ENCODE data around the gene PLCH2. TPM values are rescaled to one million over a fixed set of nuclear protein-coding genes. Genes with fewer than 3 reads are reported as not detected.

PLCH2 gene
- total RNA-seq, 5 donors from 2014 or later (not counting 1 experiment from before 2014, with no cell fraction given): 20.2 to 59.1 (median 27.9) TPM

DNA sequence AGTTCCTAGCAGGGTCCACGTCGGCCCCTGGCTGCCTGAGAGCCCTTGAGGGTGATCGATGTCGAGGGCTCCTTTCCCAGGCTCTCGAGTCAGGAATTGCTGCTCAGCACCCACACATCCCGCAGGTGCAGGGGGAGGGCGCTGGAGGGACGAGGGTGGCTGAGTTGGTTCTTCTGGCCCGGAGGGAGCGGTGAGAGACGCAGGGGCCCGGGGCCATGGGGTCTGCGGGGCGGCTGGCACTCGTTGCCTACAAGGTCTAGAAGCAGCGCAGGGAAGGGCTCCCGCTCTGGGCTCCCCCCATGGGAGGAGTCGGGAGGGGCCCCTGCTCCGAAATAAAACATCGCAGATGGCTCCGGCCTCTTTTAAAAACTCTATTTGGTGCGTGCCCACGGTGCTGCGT is 32.1 kb downstream of the PLCH2 start:
- peaks cover 0 to 4% of the 10 kb centered on the region in 2 experiments for H3K4me1 ChIP-seq (ENCODE audit: control insufficient read depth in 1 of 2, extremely low read depth in 1 of 2, insufficient read depth in 2 of 2, low read length in 2 of 2)
- H3K9me3 Mint-ChIP-seq: no peaks in the 10 kb centered on the region
- H3K4me3 Mint-ChIP-seq: no peak overlapping the region
- H3K36me3 Mint-ChIP-seq: peaks cover 12% of the 10 kb centered on the region
- no peak overlapping the region for H3K27ac Mint-ChIP-seq
- H3K4me3 ChIP-seq (ENCODE audit: control insufficient read depth in 1 of 2, extremely low read depth in 1 of 2, low read length in 1 of 2): no peak overlapping the region
- WGBS (ENCODE audit: insufficient coverage): 91% methylated on average over 16 of the region's 24 CpGs
- H3K27me3 ChIP-seq (replicated peaks in 1 of 2; ENCODE audit: control insufficient read depth in 2 of 2, extremely low read depth in 1 of 2, insufficient read depth in 2 of 2, low read length in 1 of 2): no peaks in the 10 kb centered on the region
- H3K9me3 ChIP-seq: no peaks in the 10 kb centered on the region
- H3K27me3 Mint-ChIP-seq: no peaks in the 10 kb centered on the region
- ATAC-seq (replicated peaks in 1 of 4) (no peak), DNase-seq (no peak)
- CTCF ChIA-PET: no interaction called here
- POLR2A ChIA-PET: no interaction called here
- H3K36me3 ChIP-seq (ENCODE audit: control insufficient read depth in 2 of 2, extremely low read depth in 1 of 2, insufficient read depth in 1 of 2, low read length in 1 of 2): peaks cover 15 to 49% of the 10 kb centered on the region in 2 donors
- no peaks in the 10 kb centered on the region for H3K4me1 Mint-ChIP-seq
- H3K27ac ChIP-seq (ENCODE audit: low read length): no peak overlapping the region

DNA sequence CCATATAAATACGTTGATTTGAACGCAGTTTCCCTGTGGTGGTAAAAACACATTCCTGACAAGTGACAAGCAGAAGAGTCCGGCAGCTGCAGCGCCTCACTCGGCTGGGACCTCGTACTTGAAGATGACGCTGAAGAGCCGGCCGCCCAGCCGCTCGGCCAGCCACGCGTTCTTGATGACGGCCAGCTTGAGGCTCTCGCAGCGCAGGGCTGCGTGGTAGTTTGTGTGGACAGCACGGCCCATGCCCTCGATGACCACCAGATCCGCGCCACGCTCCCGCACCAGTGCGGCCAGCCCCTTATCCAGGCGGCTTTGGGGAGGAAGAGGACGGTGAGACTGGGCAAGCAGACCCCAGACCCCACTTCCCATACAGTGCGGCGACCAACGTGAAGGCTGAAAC is 32.7 kb downstream of the PLCH2 start:
- DNase-seq (no peak), ATAC-seq (replicated peaks in 1 of 4) (no peak)
- Histone ChIP-seq H3K4me1 (ENCODE audit: control insufficient read depth in 1 of 2, extremely low read depth in 1 of 2, insufficient read depth in 2 of 2, low read length in 2 of 2) (peaks cover 0 to 4% of the 10 kb centered on the region in 2 experiments), H3K36me3 (ENCODE audit: control insufficient read depth in 2 of 2, extremely low read depth in 1 of 2, insufficient read depth in 1 of 2, low read length in 1 of 2) (peaks cover 19 to 55% of the 10 kb centered on the region in 2 donors), H3K27ac (ENCODE audit: low read length) (no peak overlapping the region), H3K9me3 (no peaks in the 10 kb centered on the region), H3K27me3 (replicated peaks in 1 of 2; ENCODE audit: control insufficient read depth in 2 of 2, extremely low read depth in 1 of 2, insufficient read depth in 2 of 2, low read length in 1 of 2) (no peaks in the 10 kb centered on the region), H3K4me3 (ENCODE audit: control insufficient read depth in 1 of 2, extremely low read depth in 1 of 2, low read length in 1 of 2) (no peak overlapping the region)
- no peaks in the 10 kb centered on the region for H3K4me1 Mint-ChIP-seq
- no peak overlapping the region for H3K4me3 Mint-ChIP-seq
- WGBS (ENCODE audit: insufficient coverage): 96% methylated on average over 21 of the region's 29 CpGs
- peaks cover 12% of the 10 kb centered on the region for H3K36me3 Mint-ChIP-seq
- ChIA-PET CTCF (no interaction called here), POLR2A (no interaction called here)
- no peak overlapping the region for H3K27ac Mint-ChIP-seq
- H3K9me3 Mint-ChIP-seq: no peaks in the 10 kb centered on the region
- H3K27me3 Mint-ChIP-seq: no peaks in the 10 kb centered on the region

DNA sequence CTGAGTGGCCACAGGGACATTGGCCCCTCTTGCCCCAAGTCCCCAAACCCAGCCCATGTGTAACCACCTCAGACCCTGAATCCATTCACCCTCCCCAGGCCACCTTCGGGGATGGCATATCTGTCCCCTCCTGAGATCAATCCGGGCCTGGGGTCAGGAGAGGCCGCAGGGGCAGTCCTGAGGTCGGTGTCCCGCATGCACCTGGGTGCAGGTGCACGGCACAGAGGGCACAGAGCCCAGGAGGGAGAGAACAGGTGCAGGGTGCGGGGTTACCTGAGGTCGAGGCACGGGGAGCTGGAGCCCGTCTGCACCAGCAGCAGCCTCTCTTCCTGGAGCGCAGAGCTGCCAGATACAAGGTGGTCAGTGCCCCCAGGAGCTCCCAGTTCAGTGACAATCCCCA is 33.5 kb downstream of the PLCH2 start:
- Histone ChIP-seq H3K27ac (ENCODE audit: low read length) (no peak overlapping the region), H3K9me3 (no peaks in the 10 kb centered on the region), H3K27me3 (replicated peaks in 1 of 2; ENCODE audit: control insufficient read depth in 2 of 2, extremely low read depth in 1 of 2, insufficient read depth in 2 of 2, low read length in 1 of 2) (no peaks in the 10 kb centered on the region), H3K4me1 (ENCODE audit: control insufficient read depth in 1 of 2, extremely low read depth in 1 of 2, insufficient read depth in 2 of 2, low read length in 2 of 2) (peaks cover 0 to 4% of the 10 kb centered on the region in 2 experiments), H3K36me3 (ENCODE audit: control insufficient read depth in 2 of 2, extremely low read depth in 1 of 2, insufficient read depth in 1 of 2, low read length in 1 of 2) (peaks cover 24 to 61% of the 10 kb centered on the region in 2 donors), H3K4me3 (ENCODE audit: control insufficient read depth in 1 of 2, extremely low read depth in 1 of 2, low read length in 1 of 2) (no peak overlapping the region)
- H3K4me3 Mint-ChIP-seq: no peak overlapping the region
- ATAC-seq (replicated peaks in 1 of 4): no peak
- H3K4me1 Mint-ChIP-seq: no peaks in the 10 kb centered on the region
- no peak overlapping the region for H3K27ac Mint-ChIP-seq
- peaks cover 12% of the 10 kb centered on the region for H3K36me3 Mint-ChIP-seq
- H3K27me3 Mint-ChIP-seq: no peaks in the 10 kb centered on the region
- POLR2A ChIA-PET: no interaction called here
- no peak for DNase-seq
- 95% methylated on average over 8 of the region's 11 CpGs for WGBS (ENCODE audit: insufficient coverage)
- no peaks in the 10 kb centered on the region for H3K9me3 Mint-ChIP-seq
- CTCF ChIA-PET: no interaction called here

DNA sequence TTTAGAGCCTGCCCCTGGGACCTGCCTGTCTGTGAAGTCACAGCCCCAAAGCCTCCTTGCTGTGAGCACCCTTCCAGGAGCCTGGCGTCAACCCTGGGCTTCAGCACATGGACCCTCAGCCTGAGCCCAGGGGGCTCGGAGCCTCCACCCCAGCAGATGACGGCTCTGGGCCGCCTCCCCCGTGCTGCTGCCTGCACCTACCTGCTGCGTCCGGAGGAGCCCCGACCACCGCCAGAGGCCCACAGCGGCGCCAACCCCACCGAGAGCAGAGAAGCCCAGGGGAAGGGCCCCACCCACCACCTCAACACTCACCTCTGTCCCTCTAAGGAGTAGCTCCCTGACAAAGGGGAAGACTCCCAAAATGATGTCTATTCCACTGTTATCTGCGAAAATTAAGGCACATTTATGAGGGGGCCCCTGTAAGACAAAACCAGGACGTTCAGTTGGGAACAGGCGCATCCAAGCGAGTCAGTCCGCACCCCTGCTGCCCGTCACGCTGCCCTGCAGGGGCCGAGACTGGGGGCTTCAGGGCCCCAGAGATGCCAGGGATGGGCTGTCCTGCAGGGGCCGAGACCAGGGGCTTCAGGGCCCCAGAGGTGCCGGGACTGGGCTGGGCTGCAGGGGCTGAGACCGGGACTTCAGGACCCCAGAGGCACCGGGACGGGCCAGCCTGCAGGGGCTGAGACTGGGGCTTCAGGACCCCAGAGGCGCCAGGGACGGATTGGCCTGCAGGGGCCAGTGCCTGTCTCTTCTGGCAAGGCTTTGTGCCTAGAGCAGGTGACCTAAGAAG is 34.5 kb downstream of the PLCH2 start:
- ATAC-seq (replicated peaks in 1 of 4): no peak
- Mint-ChIP-seq H3K27me3 (no peaks in the 10 kb centered on the region), H3K27ac (no peak overlapping the region), H3K4me3 (no peak overlapping the region), H3K4me1 (no peaks in the 10 kb centered on the region), H3K9me3 (no peaks in the 10 kb centered on the region), H3K36me3 (peaks cover 12% of the 10 kb centered on the region)
- no peak for DNase-seq
- WGBS (ENCODE audit: insufficient coverage): 95% methylated on average over 27 of the region's 27 CpGs
- H3K9me3 ChIP-seq: no peaks in the 10 kb centered on the region
- H3K27me3 ChIP-seq (replicated peaks in 1 of 2; ENCODE audit: control insufficient read depth in 2 of 2, extremely low read depth in 1 of 2, insufficient read depth in 2 of 2, low read length in 1 of 2): no peaks in the 10 kb centered on the region
- CTCF ChIA-PET: no interaction called here
- no peak overlapping the region for H3K27ac ChIP-seq (ENCODE audit: low read length)
- POLR2A ChIA-PET: no interaction called here
- peaks cover 27 to 69% of the 10 kb centered on the region in 2 donors for H3K36me3 ChIP-seq (ENCODE audit: control insufficient read depth in 2 of 2, extremely low read depth in 1 of 2, insufficient read depth in 1 of 2, low read length in 1 of 2)
- peaks cover 0 to 4% of the 10 kb centered on the region in 2 experiments for H3K4me1 ChIP-seq (ENCODE audit: control insufficient read depth in 1 of 2, extremely low read depth in 1 of 2, insufficient read depth in 2 of 2, low read length in 2 of 2)
- H3K4me3 ChIP-seq (ENCODE audit: control insufficient read depth in 1 of 2, extremely low read depth in 1 of 2, low read length in 1 of 2): no peak overlapping the region

DNA sequence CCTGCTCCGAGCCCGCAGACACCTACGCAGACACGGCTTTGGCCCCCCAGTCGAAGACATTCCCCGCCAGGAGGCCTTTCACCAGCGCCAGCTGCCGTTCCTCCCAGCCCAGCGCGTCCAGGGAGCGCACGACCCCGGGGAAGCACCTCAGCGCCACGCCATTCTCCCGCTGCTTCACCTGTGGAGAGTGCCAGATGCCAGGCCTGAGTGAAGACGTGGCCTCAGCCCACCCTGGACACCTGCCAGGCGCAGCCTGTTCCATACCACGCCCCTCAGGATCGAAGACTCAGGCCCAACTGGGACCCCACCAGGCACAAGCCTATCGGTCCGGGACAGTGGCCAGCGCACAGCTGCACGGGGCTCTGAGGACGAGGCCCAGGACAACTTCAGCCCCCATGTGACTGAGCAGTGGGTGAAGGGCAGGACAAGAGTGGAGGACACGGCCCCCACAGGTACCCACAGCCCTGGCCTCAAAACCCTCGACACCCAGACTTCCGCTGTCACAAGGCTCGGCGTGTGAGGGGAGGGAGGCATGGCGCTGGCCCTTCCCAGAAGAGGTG is 36.9 kb downstream of the PLCH2 start:
- ATAC-seq (replicated peaks in 1 of 4) (no peak), DNase-seq (no peak)
- H3K36me3 Mint-ChIP-seq: peaks cover 20% of the 10 kb centered on the region
- Histone ChIP-seq H3K36me3 (ENCODE audit: control insufficient read depth in 2 of 2, extremely low read depth in 1 of 2, insufficient read depth in 1 of 2, low read length in 1 of 2) (peaks cover 36 to 90% of the 10 kb centered on the region in 2 donors), H3K9me3 (no peaks in the 10 kb centered on the region), H3K4me3 (ENCODE audit: control insufficient read depth in 1 of 2, extremely low read depth in 1 of 2, low read length in 1 of 2) (no peak overlapping the region), H3K27me3 (replicated peaks in 1 of 2; ENCODE audit: control insufficient read depth in 2 of 2, extremely low read depth in 1 of 2, insufficient read depth in 2 of 2, low read length in 1 of 2) (no peaks in the 10 kb centered on the region), H3K4me1 (ENCODE audit: control insufficient read depth in 1 of 2, extremely low read depth in 1 of 2, insufficient read depth in 2 of 2, low read length in 2 of 2) (no peaks in the 10 kb centered on the region), H3K27ac (ENCODE audit: low read length) (no peak overlapping the region)
- ChIA-PET CTCF (no interaction called here), POLR2A (no interaction called here)
- no peaks in the 10 kb centered on the region for H3K9me3 Mint-ChIP-seq
- WGBS (ENCODE audit: insufficient coverage): 96% methylated on average over 28 of the region's 31 CpGs
- H3K27ac Mint-ChIP-seq: no peak overlapping the region
- no peak overlapping the region for H3K4me3 Mint-ChIP-seq
- H3K27me3 Mint-ChIP-seq: no peaks in the 10 kb centered on the region
- H3K4me1 Mint-ChIP-seq: no peaks in the 10 kb centered on the region

DNA sequence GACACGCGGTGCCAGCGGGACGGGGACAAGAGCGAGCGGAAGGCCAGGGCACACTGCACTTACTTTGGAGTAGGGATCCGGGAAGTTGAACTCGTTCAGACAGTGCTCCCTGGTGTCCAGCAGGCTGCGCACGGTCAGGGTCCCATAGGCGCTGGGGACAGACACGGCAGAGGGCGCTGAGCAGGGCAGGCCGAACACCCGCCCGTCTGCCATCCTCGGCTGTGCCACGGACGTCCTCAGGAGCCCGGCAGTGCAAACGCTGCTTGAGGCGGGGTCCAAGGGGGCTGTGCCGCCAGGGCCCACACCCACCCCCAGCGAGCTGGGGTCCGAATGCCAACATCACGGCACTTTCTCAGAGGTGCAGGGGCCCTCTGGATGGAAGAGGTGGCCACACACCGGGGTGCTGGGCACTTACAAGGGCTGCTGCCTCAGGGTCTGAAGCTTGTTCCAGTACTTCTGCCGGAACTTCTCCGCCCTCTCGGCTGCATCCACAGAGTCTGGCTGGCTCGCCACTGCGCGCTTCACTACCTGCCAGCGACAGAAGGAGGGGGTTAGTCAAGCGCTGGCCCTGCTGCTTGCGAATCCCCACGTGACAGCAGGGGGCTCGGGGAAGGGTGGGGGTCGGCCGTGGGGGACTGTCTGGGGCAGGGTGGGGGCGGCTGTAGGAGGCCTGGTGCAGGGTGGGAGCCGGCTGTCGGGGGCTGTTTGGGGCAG is 38.0 kb downstream of the PLCH2 start:
- Histone ChIP-seq H3K4me1 (ENCODE audit: control insufficient read depth in 1 of 2, extremely low read depth in 1 of 2, insufficient read depth in 2 of 2, low read length in 2 of 2) (no peaks in the 10 kb centered on the region), H3K9me3 (no peaks in the 10 kb centered on the region), H3K27me3 (replicated peaks in 1 of 2; ENCODE audit: control insufficient read depth in 2 of 2, extremely low read depth in 1 of 2, insufficient read depth in 2 of 2, low read length in 1 of 2) (no peaks in the 10 kb centered on the region), H3K27ac (ENCODE audit: low read length) (no peak overlapping the region), H3K36me3 (ENCODE audit: control insufficient read depth in 2 of 2, extremely low read depth in 1 of 2, insufficient read depth in 1 of 2, low read length in 1 of 2) (peaks cover 42 to 95% of the 10 kb centered on the region in 2 donors), H3K4me3 (ENCODE audit: control insufficient read depth in 1 of 2, extremely low read depth in 1 of 2, low read length in 1 of 2) (no peak overlapping the region)
- no peaks in the 10 kb centered on the region for H3K27me3 Mint-ChIP-seq
- DNase-seq: no peak
- H3K9me3 Mint-ChIP-seq: no peaks in the 10 kb centered on the region
- no peaks in the 10 kb centered on the region for H3K4me1 Mint-ChIP-seq
- H3K36me3 Mint-ChIP-seq: peaks cover 23% of the 10 kb centered on the region
- WGBS (ENCODE audit: insufficient coverage): 98% methylated on average over 30 of the region's 43 CpGs
- ChIA-PET CTCF (no interaction called here), POLR2A (interaction anchor here in 1 of 2 donors (0.6 kb wide), 2 partner anchors 10 to 20 kb away, joined by 5 to 8 read pairs; no protein-coding TSS in a partner anchor)
- H3K27ac Mint-ChIP-seq: no peak overlapping the region
- ATAC-seq (replicated peaks in 1 of 4): no peak
- no peak overlapping the region for H3K4me3 Mint-ChIP-seq
